ENCODE results near the gene MON2. TPM values are rescaled to one million over a fixed set of nuclear protein-coding genes. Genes with fewer than 3 reads are reported as not detected.

Gene MON2
- total and polyA plus RNA-seq, 2 of the 8 experiments (the other 6 are each of a cell fraction or from before 2014, with no cell fraction given), result 3.8 to 21.8 TPM

GRCh38 chr12:62525271-62525670, 58.6 kb downstream of the MON2 start:
- Histone ChIP-seq H3K18ac (ENCODE audit: extremely low read depth, low read length) (no peak overlapping the region), H3K4me3 (ENCODE audit: extremely low read depth in 1 of 4, insufficient read depth in 2 of 4, low read depth in 3 of 4, low read length in 4 of 4) (no peak overlapping the region), H3K4me1 (replicated peaks in 1 of 4; ENCODE audit: control insufficient read depth in 3 of 4, insufficient read depth in 4 of 4, low read length in 3 of 4) (no peaks in the 10 kb centered on the region), H4K91ac (replicated peaks; ENCODE audit: insufficient read length, low read length) (no peak overlapping the region), H3K14ac (ENCODE audit: insufficient read length) (no peak overlapping the region), H3K79me2 (ENCODE audit: control insufficient read depth in 1 of 2, insufficient read depth in 2 of 2, low read length in 2 of 2) (no peaks in the 10 kb centered on the region), H2BK15ac (ENCODE audit: low read length) (no peak overlapping the region), H3K9ac (replicated peaks in 1 of 4; ENCODE audit: extremely low read depth in 1 of 4, low read depth in 3 of 4, low read length in 3 of 4) (no peak overlapping the region), H2BK12ac (ENCODE audit: low read depth, low read length) (no peak overlapping the region), H3K36me3 (ENCODE audit: control insufficient read depth in 2 of 4, insufficient read depth in 4 of 4, low read length in 3 of 4) (no peaks in the 10 kb centered on the region), H3K4me2 (ENCODE audit: insufficient read depth in 1 of 2, low read depth in 2 of 2, low read length in 2 of 2) (no peak overlapping the region), H2BK20ac (ENCODE audit: low read length) (no peak overlapping the region), H3K27me3 (replicated peaks in 1 of 4; ENCODE audit: control insufficient read depth in 3 of 4, extremely low read depth in 1 of 4, insufficient read depth in 3 of 4, low read length in 3 of 4) (no peaks in the 10 kb centered on the region), H2AK5ac (ENCODE audit: low read depth, low read length) (no peak overlapping the region), H2BK5ac (ENCODE audit: low read depth, low read length) (no peak overlapping the region), H3K23me2 (ENCODE audit: low read depth, low read length) (no peaks in the 10 kb centered on the region), H4K5ac (ENCODE audit: insufficient read length, low read depth, low read length) (no peak overlapping the region), H3K56ac (replicated peaks; ENCODE audit: insufficient read length, low read depth, low read length) (no peak overlapping the region), H3K9me3 (ENCODE audit: insufficient read depth in 2 of 2, low read depth in 1 of 2, low read length in 1 of 2) (no peaks in the 10 kb centered on the region), H4K20me1 (replicated peaks in 1 of 2; ENCODE audit: control insufficient read depth in 1 of 2, insufficient read depth in 2 of 2, low read length in 2 of 2) (no peaks in the 10 kb centered on the region), H3K23ac (ENCODE audit: insufficient read length) (no peak overlapping the region), H3K27ac (ENCODE audit: low read depth, low read length) (no peak overlapping the region), H4K8ac (ENCODE audit: extremely low read depth, insufficient read depth, low read length) (no peak overlapping the region), H3K79me1 (ENCODE audit: low read depth, low read length) (no peaks in the 10 kb centered on the region), H3K4ac (replicated peaks; ENCODE audit: insufficient read length, low read depth, low read length) (no peak overlapping the region), H2BK120ac (replicated peaks; ENCODE audit: low read depth, low read length) (no peak overlapping the region), H2AFZ (ENCODE audit: low read length) (no peak overlapping the region)
- FAIRE-seq (no peak), DNase-seq (ENCODE audit: low read depth in 1 of 2, low spot score in 2 of 2) (no peak)
- TF ChIP-seq BRCA1 (IDR thresholded peaks at IDR 0.05; ENCODE audit: low read depth, low read length), result no peak
- no peak for TF ChIP-seq EP300 (IDR thresholded peaks at IDR 0.05; ENCODE audit: borderline replicate concordance in 1 of 2, low read depth in 2 of 2, low read length in 2 of 2)
- TF ChIP-seq BCL11A (IDR thresholded peaks at IDR 0.05; ENCODE audit: low read depth in 2 of 2, low read length in 2 of 2), result no peak
- no peak for TF ChIP-seq POLR2A (IDR thresholded peaks at IDR 0.05; ENCODE audit: control extremely low read depth in 1 of 2, low read depth in 2 of 2, low read length in 2 of 2)
- no peak for TF ChIP-seq KDM1A (IDR thresholded peaks at IDR 0.05; ENCODE audit: borderline replicate concordance, low read length)
- POLR2A ChIA-PET (ENCODE audit: partially characterized antibody), result no interaction called here
- CTCF ChIA-PET (ENCODE audit: partially characterized antibody), result no interaction called here
